GM21619 (cell line): ENCODE data around the gene SLC22A23.

ENCODE experiments used
- ATAC-seq: cut with Tn5 transposase; IDR thresholded peaks from one replicate; pipeline ENCODE4 v1.9.1; 2021; ENCODE audit not compliant: unreplicated experiment

Gene SLC22A23

GRCh38 chr6:3232017-3232945 lies 224.6 kb downstream of the SLC22A23 start:
- no peak for ATAC-seq

GRCh38 chr6:3231247-3232016 lies 225.4 kb downstream of the SLC22A23 start:
- ATAC-seq = no peak

- ATAC-seq = no peak
Observed at GRCh38 chr6:3230900-3231246, 226.0 kb downstream of the SLC22A23 start.

GRCh38 chr6:3230256-3230882 lies 226.5 kb downstream of the SLC22A23 start:
- no peak for ATAC-seq

- no peak for ATAC-seq
Observed at GRCh38 chr6:3229566-3230178, 227.2 kb downstream of the SLC22A23 start.

GRCh38 chr6:3228771-3229565 lies 227.9 kb downstream of the SLC22A23 start:
- ATAC-seq = no peak

- ATAC-seq = no peak
Observed at GRCh38 chr6:3228046-3228671, 228.7 kb downstream of the SLC22A23 start.

- no peak for ATAC-seq
Observed at GRCh38 chr6:3227363-3228045, 229.3 kb downstream of the SLC22A23 start, which contains the start of gene TUBB2B. TSS of gene TUBB2B (minus strand) at chr6:3227653. CDS start at chr6:3227543, 110 bp downstream.

GRCh38 chr6:3226481-3227362 lies 230.1 kb downstream of the SLC22A23 start:
- ATAC-seq = no peak

- ATAC-seq = no peak
Observed at GRCh38 chr6:3226042-3226441, 230.8 kb downstream of the SLC22A23 start.

- no peak for ATAC-seq
Observed at GRCh38 chr6:3222506-3223038, 234.3 kb downstream of the SLC22A23 start.

- no peak for ATAC-seq
Observed at GRCh38 chr6:3221578-3221977, 235.3 kb downstream of the SLC22A23 start.

GRCh38 chr6:3220366-3220765 lies 236.5 kb downstream of the SLC22A23 start:
- ATAC-seq = no peak
